GM19467 (cell line): ENCODE data around the gene NMT1.
"Not testable (repeated sequence)": the region's sequence is repeated elsewhere in the genome, so short reads cannot be mapped to it uniquely, and the experiment has no call there.

Experiments
- ATAC-seq: cut with Tn5 transposase; IDR thresholded peaks from one replicate; pipeline ENCODE4 v1.9.1; 2021; ENCODE audit warnings: mild to moderate bottlenecking, moderate library complexity; ENCODE audit not compliant: unreplicated experiment

Gene NMT1

GRCh38 chr17:45036691-45037090 lies 24.4 kb upstream of the NMT1 start:
- ATAC-seq = no peak

- no peak for ATAC-seq
Observed at GRCh38 chr17:45038728-45039634, 22.1 kb upstream of the NMT1 start.

GRCh38 chr17:45040459-45040858 lies 20.7 kb upstream of the NMT1 start:
- ATAC-seq = no peak

- ATAC-seq = no peak
Observed at GRCh38 chr17:45042346-45043120, 18.6 kb upstream of the NMT1 start.

- no peak for ATAC-seq
Observed at GRCh38 chr17:45043813-45044540, 17.1 kb upstream of the NMT1 start.

- no peak for ATAC-seq
Observed at GRCh38 chr17:45046537-45047125, 14.5 kb upstream of the NMT1 start.

GRCh38 chr17:45048795-45049563 lies 12.1 kb upstream of the NMT1 start:
- no peak for ATAC-seq

GRCh38 chr17:45050481-45051059 lies 10.5 kb upstream of the NMT1 start:
- ATAC-seq = no peak

- peak; percentile 89 for ATAC-seq
Observed at GRCh38 chr17:45051060-45051719, 9.9 kb upstream of the NMT1 start, which contains the start of gene DCAKD. Gene DCAKD, minus strand, starts transcription at chr17:45051632. Its CDS starts 16,747 bp downstream, at chr17:45034885.

- not testable (repeated sequence) for ATAC-seq
Observed at GRCh38 chr17:45051720-45052051, 9.4 kb upstream of the NMT1 start.

GRCh38 chr17:45052052-45052772 lies 8.9 kb upstream of the NMT1 start:
- ATAC-seq = no peak

GRCh38 chr17:45060382-45060796 lies 728 bp upstream of the NMT1 start:
- no peak for ATAC-seq

- no peak for ATAC-seq
Observed at GRCh38 chr17:45061606-45062205, 589 bp downstream of the NMT1 start.

- ATAC-seq = no peak
Observed at GRCh38 chr17:45063198-45063597, 2.1 kb downstream of the NMT1 start.

- no peak for ATAC-seq
Observed at GRCh38 chr17:45067637-45068036, 6.5 kb downstream of the NMT1 start.

- ATAC-seq = no peak
Observed at GRCh38 chr17:45070001-45070400, 8.9 kb downstream of the NMT1 start.

GRCh38 chr17:45070809-45071208 lies 9.7 kb downstream of the NMT1 start:
- no peak for ATAC-seq

- ATAC-seq = no peak
Observed at GRCh38 chr17:45073414-45074070, 12.4 kb downstream of the NMT1 start.
